Kasumi-1 (cell line): ENCODE data around the gene COL6A6.
"Not testable (repeated sequence)": the region's sequence is repeated elsewhere in the genome, so short reads cannot be mapped to it uniquely, and the experiment has no call there.

ENCODE experiments used
- DNase-seq, 2 experiments: peaks; one replicate each; lab custom pipeline; 2025; lab: John Stamatoyannopoulos, UW

The COL6A6 gene

DNA sequence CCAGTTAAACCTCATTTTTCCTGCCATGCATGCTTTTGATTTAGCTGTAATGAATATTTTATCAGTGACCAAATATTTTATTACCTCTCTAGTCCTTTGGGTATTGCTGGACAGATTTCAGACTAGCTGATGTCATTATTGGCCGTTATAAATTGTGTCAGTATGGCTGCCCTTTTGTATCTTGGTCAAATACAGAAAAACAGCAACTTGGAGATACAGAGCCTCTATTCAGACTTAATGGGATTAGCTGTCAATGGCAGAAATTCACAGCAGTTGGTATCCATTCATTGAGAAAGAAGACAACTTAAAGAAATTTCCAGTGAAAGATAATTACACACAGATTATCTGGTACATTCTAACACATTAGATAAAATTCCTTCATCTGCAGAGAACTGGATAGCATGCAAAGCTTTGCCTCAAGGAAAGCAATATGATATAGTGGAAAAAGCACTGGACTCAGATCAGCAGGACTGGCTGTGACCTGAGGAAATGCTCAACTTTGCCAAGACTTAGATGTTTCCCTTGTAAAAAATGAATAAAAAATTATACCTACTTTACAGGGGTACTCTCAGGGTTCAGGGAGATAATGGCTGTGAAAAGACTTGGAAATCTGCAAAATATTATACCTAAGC lies 20.8 kb downstream of the COL6A6 start:
- DNase-seq = no peak

- peak; percentile 66 to 80 for DNase-seq
These were observed 22.0 kb downstream of the COL6A6 start for GRCh38 chr3:130539005-130539404.

GRCh38 chr3:130543322-130543721 lies 26.3 kb downstream of the COL6A6 start:
- peak; percentile 72 to 76 for DNase-seq

GRCh38 chr3:130546920-130547679 lies 30.1 kb downstream of the COL6A6 start:
- DNase-seq = no peak

- DNase-seq = not testable (repeated sequence)
These were observed 30.7 kb downstream of the COL6A6 start for GRCh38 chr3:130547680-130548065.

- DNase-seq = peak in 1 of 2 experiments; percentile 41
These were observed 31.4 kb downstream of the COL6A6 start for GRCh38 chr3:130548356-130548755.

GRCh38 chr3:130557336-130558035 lies 40.5 kb downstream of the COL6A6 start:
- DNase-seq = no peak

- DNase-seq = no peak
These were observed 41.4 kb downstream of the COL6A6 start for GRCh38 chr3:130558366-130558765.

DNA sequence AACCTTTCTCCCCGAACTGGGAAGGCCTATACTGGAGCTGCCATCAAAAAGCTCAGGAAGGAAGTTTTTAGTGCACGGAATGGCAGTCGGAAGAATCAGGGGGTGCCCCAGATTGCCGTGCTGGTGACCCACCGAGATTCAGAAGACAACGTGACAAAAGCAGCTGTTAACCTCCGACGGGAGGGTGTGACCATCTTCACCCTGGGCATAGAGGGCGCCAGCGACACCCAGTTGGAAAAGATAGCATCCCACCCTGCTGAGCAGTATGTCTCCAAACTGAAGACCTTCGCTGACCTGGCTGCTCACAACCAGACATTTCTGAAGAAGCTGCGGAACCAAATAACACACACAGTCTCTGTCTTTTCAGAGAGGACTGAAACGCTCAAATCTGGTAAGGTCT lies 48.2 kb downstream of the COL6A6 start:
- no peak for DNase-seq
